Eye (tissue), 1 donor: ENCODE results near the gene NHERF1.

Source experiments
- DNase-seq: peaks from one replicate; pipeline ENCODE4 v3.0.0-alpha.2; 2015

Gene NHERF1

DNA sequence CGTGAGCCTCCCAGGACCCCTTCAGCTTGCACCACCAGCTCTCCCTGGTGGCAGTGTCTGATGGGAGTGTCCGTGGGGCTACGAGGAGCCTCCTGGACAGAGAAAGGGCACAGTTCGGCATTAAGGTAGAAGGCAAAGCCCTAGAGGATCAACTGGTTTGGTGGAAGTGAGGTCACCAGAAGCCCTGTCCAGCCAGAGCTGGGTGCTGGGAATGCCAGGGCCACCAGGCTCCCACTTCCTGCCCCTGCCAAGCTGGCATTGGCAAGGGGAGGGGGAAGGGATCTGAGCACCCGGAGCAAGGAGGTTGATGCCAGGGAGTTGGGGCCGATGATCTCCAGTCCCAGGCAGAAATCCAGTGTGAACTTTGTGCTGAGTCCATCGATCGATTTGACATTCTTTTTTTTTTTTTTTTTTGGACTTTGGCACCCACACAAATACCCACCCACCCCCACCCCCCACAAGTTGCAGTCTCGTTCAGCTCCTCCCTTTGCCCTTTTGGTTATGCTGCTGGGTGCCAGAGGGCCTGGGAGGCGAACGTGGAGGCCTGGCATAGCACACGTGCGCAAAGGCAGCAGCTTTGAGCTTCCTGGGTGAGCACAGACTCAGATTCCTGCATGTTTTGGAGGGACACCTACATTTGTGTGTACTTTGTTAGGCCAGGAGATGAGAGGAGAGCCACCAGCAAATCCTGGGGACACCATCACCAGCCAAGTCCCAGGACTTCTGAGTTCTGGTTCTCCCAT lies 2.1 kb downstream of the NHERF1 start:
- DNase-seq = no peak

DNA sequence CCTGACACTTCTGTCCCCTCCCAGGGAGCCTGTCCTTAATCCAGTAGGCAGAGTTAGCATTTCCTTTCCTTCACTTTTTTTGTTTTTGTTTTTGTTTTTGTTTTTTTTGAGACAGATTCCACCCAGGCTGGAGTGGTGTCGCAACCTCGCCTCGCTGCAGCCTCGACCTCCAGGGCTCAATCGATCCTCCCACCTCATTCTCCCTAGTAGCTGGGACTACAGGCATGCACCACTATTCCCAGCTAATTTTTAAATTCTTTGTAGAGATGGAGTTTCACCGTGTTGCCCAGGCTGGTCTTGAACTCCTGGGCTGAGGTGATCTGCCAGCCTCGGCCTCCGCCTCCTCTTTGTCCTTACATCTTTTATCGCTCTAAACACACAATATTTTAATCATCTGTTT lies 4.0 kb downstream of the NHERF1 start:
- no peak for DNase-seq

DNA sequence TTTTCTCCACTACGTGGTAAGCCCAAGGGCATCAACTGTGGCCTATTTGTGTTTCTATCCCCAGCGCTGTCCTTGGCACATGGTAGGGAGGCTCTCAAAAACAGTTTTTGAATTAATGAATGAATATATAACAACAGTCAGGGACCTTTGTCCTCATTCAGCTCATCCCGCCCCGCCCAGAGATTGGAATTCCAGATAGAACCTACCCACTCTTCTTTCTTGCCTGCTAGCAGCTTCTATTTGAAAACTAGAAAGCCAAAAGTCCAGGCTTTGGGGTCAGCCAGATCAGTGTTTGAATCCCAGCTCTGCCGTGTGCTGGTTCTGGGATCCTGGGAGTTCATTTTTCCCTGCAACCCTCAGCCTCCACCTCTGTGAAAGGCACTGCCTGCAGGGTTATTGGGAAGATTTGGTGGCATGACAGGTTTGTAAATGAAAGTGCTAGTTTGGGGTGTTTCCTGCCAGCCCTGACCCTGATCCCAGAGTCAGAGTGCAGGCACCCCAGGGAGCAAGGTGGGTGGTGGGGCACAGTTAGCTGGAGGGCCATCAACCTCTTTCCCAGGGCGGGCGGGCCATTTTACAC lies 4.5 kb downstream of the NHERF1 start:
- no peak for DNase-seq

DNA sequence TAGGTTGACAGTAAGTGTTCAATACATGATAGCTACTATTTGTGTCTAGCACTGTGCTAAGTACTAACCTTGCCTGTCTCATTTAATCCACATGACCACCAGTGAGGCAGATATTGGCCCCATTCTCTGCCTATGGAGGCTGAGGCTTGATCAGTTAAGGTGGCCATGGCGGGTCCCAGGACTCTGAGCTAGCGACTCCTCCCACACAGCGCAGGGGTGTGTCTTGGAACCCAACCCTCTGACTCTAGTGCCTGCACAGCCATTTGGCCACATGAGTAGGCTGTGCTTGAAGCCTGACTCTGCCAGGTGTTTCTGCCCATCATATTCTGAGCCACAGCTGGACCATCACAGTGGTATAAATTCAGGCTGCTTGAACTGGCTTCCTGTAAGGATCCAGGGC lies 6.4 kb downstream of the NHERF1 start:
- no peak for DNase-seq

DNA sequence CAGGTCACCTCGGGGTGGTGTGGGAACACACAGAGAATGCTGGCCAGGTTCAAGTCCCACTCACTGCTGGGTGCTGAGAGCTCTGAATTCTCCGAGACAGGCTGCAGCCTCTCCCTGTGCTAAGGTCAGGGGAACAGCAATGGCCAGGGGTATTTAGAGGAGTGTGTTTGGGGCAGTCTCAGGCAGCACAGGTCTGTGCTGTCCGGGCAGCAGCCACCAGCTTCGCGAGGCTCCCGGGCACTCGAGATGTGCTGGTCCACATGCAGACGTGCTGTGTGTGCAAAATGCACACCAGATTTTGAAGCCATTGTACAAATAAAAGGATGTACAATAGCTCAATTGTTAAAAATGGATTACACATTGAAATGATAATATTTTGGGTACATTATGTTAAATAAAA lies 7.1 kb downstream of the NHERF1 start:
- DNase-seq = no peak

DNA sequence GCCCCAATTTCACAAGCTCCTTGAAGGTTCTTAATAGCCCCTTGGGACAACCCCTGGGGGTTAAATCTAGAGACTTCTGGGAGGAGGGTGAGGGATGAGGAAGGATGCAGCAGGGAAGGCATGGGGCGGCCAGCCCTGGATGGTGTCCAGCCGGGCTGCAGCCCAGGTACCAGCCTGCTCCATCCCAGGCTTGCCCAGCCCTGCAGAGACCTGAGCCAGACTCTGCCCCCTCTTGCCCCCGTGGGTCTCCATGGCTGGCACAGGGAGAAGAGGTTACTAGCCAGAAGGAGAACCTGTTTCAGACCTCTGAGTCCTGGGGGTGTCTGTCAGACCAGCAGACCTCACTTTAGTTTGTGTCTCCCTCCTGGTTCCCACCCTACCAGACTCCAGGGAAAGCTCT lies 8.5 kb downstream of the NHERF1 start:
- DNase-seq = no peak

DNA sequence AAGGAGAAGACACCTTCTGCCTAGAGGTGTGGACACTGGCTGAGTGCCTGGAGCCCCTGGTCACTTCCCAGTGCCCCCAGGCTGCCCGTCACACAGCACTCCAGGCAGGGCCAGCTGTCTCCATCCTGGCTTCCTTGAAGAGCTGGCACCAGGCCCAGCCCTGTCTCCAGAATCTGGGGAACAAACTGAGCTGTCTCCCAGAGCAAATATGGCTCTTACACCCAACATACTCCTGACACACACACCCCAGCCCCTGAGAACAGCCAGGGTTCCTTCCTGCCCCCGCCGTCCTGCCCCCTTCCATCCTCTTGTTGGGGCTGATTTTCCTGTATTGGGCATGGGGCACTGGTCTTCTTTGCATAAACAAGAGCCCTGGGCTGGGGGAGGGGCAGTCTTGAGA lies 9.1 kb downstream of the NHERF1 start:
- no peak for DNase-seq

DNA sequence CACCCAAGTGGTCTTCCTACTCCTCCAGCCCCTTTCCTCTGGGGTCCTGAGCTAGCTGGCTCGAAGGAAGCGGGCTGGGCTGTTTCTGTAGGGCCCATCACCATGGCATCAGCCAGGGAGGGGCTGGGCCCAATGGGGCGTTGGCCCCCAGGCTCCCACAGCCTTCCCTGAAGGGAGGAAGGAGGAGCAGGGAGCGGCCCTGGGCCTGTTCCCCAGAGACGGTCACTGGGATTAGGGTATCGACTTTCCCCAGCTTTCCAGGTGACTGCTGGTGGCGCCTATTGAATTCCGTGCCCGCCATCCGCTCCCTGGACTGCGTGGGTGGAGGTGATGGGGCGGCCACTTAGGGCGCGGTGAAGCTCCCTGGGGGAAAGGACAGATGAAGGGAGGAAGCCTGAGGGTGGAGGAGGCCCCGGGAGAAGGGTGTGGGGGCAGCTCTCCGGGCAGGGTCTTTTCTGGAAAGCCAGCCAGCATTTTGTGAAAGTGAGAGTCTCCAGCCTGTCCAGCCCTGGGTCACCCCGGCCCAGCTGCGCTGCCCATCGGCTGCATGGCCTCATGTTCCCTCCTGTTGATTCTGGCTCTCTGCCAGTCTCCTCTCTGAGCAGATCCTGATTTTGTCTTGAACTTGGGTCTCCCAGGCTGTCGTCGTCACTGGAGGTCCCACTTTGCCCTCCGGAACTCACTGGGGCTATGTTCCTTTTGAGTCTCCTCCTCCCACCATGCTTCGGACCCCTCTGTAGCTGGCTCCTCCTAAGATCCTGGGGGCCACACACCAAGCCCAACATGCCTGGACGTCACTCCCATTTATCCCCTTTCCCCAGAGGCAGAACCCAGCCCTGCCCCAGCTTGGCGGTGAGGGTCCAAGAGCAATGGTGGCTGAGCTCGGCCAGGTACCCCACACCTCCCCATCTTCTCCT lies 9.8 kb downstream of the NHERF1 start:
- no peak for DNase-seq

DNA sequence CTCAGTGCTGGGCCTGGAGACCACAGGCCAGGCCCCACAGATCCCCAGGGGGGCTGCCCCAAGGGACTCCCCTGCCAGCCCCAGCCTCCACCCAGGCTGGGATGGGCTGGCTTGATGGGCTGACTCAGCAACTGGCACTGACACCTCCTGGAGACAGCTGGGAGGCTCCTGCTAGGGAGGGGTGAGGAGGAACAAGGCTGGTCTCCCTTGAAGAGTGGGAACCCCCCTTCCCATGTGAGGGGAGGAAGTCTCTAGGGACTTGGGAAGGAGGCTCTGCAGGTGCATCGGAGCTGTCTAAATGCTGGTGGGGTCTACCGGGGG lies 10.4 kb downstream of the NHERF1 start:
- no peak for DNase-seq

DNA sequence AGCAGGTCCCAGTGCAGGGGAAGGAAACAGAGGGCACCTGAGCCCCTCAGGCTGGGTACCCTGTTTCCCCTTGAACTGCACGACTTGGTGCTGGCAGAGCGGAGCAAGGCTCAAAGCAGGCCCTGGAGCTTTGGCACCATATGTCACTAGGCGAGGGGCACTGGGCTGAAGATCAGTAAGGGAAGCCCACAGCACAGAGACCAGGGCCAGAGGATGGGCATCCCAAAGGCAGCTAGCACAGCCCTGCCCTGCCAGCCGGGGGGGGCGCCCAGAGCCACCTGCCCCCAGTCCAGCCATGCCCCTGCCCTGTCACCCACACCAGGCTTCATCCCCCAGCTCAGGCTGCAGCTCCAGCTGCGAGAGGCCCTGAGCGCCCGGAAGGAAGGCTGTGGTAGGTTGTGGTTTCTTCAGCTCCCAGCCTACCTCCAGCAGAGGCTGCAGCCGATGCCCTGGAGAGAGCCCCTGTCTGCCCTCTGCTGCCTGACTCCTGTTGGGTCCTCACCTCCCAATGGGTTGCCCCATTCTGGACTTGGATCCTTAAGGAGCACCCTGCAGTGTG lies 10.9 kb downstream of the NHERF1 start:
- DNase-seq = no peak

DNA sequence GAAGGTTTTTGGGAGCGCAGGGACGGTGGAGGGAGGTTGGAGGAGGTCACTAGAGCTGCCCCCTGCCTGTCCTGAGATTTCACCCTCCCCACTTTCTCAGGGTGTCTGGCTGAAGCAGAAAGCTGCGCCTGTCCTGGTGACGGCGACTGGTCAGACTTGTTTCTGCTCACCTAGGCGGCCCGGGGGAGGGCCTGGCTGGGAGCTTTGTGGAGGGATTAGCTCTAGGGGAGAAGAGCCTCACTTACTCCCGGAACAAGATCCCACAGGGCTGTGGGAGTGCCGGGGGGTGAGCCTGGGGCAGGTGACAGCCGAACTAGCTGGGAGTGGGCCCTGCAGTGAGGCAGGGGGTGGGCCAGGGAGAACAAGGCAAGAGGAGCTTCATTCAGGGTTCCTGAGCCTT lies 11.5 kb downstream of the NHERF1 start:
- no peak for DNase-seq

DNA sequence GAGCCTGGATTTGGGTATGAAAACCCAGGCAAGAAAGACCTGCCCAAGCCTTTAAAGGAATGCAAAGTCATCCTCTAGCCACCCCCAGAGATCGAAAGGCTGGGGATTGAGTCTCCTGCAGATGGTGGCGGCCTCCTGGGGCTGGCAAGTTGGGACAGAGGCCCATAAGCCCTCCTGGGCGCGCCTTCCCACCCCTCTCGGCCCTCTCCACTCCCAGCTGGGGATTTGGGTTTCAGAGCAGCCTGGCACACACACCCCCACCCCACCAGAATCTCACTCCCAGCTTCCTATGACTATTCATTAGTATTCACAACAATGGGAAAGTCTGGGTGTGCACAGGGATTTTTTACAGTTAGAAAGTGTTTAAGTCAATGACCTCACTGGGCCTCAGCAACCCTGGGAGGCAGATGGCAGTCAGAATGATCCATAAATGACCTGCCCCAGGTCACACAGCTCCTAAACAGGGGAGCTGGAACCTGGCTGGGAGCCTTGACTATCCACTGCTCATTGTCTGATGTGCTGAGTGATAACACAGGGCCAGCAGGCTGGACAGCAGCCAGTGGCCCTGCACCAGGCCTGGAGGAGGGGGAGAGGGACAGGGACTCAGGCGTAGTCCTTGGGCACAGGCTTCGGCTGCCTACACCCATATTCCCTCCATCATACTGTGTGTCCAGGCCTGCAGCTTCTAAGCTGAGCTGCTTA lies 12.1 kb downstream of the NHERF1 start:
- no peak for DNase-seq

DNA sequence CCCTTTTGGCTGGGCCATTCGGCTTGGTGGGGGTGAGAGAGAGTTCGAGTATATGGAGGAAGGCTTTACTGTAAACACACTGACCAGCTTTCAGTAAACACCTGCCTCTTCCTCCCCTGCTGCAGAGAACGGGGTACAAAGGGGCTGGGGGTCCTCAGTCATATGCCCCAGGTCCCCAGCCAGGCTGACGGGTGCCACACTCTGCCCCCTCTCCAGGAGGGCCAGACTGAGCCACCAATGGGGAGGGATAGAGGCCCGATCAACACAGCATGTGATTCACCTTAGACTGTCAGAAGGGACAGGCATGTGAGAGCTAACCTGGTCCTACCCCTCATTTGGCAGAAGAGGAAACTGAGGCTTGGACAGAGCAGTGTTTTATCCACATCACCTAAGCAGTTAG lies 13.0 kb downstream of the NHERF1 start:
- DNase-seq = no peak

DNA sequence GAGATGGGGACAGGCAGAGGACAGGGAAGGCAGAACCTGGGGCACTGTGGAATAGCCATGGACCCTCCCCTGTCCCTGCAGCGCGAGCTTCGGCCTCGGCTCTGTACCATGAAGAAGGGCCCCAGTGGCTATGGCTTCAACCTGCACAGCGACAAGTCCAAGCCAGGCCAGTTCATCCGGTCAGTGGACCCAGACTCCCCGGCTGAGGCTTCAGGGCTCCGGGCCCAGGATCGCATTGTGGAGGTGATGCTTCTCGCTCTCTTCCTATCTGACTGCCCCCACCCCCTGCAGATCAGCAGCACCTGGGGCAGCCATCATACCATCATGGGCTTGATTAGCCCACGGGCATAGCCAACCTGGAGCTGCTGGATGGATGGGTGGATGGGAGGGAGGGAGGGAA lies 13.5 kb downstream of the NHERF1 start:
- no peak for DNase-seq

DNA sequence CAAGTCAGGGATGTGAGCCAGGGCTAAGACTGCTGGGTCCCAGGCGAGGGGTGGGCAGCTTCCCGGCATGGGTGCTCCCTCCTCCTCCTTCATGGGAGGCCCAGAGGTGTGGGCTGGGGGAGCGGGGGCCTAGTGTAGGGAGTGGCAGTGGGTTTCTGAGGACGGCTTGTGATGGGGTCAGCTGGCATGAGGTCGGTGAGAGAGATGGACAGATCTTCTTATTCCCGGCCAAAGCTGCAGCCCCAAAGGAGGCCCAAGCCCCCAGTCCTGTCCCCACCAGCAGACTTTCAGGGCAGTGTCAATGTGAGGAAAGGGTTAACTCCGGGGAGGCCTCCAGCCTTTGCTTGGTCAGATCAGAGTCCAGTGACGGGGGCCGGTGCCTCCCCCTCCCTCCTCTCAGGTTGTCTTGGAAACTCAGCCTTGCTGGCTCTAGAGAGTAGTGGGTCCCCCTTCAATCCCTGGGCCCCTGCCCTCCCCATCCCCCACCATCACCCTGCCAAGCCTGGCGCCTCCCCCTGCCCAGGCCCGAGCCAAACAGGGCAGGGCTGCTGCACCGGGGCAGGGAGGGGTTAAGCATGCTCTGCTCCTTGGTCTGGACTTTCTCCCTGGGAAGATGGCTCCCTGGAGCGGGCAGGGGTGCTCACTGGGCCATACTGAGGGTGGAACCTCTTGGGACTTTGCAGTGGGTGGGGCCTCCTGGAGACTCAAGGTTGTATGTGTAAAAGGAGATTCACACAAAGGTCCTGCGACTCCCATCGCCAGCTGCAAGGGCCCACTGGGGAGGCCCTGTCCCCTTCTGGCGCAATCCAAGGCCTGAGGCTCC lies 15.3 kb downstream of the NHERF1 start:
- DNase-seq = peak; percentile 90

DNA sequence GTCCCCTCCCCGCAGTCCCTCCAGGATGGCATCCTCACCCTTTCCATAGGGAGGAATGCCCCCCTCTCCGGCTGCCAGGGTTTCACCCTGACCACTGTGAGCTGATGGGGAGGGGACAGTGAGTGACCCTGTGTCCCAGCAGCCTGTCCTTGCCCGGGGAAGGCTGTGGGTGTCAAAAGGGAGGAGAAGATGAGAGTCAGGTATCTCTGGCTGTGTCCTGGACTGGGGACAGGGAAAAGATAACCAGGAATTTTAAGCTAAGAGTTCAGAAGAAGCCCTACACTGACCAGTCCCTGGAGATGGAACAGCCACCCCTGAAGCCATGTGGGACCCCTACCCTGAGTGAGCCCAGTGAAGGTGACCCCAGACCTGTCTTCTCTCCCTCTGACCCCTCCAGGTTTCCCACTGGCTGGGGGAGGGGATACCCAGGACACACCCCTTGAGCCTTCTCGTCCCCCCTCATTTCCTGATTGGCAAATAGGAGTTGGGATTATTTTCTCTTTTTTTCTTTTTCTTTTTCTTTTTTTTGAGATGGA lies 16.4 kb downstream of the NHERF1 start:
- DNase-seq = no peak

DNA sequence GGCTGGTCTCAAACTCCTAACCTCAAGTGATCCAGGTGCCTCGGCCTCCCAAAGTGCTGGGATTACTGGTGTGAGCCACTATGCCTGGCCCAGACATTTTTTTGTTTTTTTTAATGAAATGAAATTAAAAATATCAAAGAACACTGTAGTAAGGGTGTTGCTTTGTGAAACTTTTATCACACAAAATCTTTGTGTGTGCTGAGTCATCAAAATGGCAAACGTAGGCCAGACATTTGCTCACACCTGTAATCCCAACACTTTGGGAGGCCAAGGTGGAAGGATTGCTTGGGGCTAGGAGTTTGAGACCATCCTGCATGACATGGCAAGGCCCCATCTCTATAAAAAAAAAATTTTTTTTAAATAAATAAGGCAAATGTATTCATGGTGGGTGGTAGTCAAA lies 18.0 kb downstream of the NHERF1 start:
- no peak for DNase-seq

DNA sequence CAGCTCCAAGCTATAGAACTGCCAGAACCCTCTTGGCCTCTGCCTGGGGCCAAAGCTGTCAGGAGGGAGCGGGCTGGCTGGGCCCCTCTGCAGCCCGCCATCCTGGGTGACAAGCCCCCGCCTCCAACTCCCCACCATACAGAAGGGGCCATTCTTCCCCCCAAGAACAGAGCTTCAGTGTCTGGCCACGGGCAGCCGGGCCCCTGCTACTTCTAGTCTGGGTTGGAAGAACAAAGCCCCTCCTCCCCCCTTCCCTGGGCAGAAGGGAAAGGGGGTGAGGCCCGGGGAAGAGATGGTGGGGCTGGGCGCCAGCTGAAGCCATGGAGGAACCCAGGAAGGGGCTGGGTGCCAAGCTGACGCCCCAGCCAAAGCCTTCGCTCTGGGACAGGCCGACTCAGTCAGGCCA lies 18.7 kb downstream of the NHERF1 start:
- DNase-seq = no peak

DNA sequence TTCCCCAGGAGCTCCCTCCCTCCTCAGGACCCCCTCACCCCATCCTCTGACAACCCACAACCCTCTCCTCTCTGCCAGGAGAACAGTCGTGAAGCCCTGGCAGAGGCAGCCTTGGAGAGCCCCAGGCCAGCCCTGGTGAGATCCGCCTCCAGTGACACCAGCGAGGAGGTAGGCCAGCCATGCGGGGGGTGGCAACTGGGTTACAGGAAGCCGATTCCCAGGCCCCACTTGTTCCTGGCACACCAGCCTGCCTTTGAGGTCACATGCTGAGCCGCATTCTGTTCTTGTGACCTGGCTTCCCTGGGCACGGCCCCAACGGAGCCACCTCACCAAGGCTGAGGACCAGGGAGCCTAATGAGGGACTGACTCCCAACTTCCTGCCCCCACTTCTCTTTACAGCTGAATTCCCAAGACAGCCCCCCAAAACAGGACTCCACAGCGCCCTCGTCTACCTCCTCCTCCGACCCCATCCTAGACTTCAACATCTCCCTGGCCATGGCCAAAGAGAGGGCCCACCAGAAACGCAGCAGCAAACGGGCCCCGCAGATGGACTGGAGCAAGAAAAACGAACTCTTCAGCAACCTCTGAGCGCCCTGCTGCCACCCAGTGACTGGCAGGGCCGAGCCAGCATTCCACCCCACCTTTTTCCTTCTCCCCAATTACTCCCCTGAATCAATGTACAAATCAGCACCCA lies 19.8 kb downstream of the NHERF1 start:
- DNase-seq = no peak

DNA sequence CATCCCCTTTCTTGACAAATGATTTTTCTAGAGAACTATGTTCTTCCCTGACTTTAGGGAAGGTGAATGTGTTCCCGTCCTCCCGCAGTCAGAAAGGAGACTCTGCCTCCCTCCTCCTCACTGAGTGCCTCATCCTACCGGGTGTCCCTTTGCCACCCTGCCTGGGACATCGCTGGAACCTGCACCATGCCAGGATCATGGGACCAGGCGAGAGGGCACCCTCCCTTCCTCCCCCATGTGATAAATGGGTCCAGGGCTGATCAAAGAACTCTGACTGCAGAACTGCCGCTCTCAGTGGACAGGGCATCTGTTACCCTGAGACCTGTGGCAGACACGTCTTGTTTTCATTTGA lies 20.3 kb downstream of the NHERF1 start:
- DNase-seq = no peak

DNA sequence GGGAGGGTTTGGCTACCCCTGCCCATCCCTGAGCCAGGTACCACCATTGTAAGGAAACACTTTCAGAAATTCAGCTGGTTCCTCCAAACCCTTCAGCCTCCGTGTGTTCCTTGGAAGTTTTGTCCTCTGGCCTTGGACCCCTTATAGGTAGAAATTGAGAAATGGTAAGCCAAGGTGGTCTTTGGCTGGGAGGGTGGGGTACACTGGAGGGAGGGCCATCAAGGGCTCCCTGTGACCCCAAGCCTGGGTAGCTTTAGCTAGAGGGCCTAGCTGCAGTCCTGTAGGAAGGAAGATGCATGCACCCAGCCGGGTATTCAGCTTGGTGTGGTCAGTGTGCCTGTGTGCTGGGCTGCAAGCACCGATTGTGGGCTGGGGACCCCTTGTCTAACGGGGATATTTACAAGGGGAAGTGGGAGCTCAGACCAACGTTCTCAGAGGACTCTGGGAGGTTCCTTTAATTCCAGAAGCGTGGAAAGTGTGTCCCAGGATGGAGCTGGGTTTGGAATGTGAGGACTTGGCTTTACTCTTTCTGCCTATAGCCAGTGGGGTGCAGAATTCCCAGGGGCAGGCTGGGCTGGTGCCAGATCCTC lies 20.9 kb downstream of the NHERF1 start:
- no peak for DNase-seq
